Chondrocyte (in vitro differentiated cells): ENCODE results near the gene PXMP4. TPM values are rescaled to one million over a fixed set of nuclear protein-coding genes. Genes with fewer than 3 reads are reported as not detected.
"Not testable (repeated sequence)": the region's sequence is repeated elsewhere in the genome, so short reads cannot be mapped to it uniquely, and the experiment has no call there.

Source experiments
- DNase-seq: peaks from one replicate; pipeline ENCODE4 v3.0.0; 2021; ENCODE audit warnings: mixed read lengths, low spot score
- H3K27ac Mint-ChIP-seq: one replicate; pipeline ENCODE4 v1.8.0; 2021; ENCODE audit warnings: mild to moderate bottlenecking, moderate library complexity, mixed read lengths; ENCODE audit not compliant: unreplicated experiment
- H3K27me3 Mint-ChIP-seq: 2 replicates; pipeline ENCODE4 v1.8.0; 2021; ENCODE audit warnings: low read depth, mixed read lengths
- H3K36me3 Mint-ChIP-seq: 2 replicates; pipeline ENCODE4 v1.8.0; 2021; ENCODE audit warnings: low read depth, mixed read lengths
- H3K4me1 Mint-ChIP-seq: 2 replicates; pipeline ENCODE4 v1.8.0; 2021; ENCODE audit warnings: low read depth, mild to moderate bottlenecking, mixed read lengths
- H3K4me3 Mint-ChIP-seq: one replicate; pipeline ENCODE4 v1.8.0; 2021; ENCODE audit warnings: mild to moderate bottlenecking, moderate library complexity, mixed read lengths; ENCODE audit not compliant: unreplicated experiment
- H3K9me3 Mint-ChIP-seq: 2 replicates; pipeline ENCODE4 v1.8.0; 2021; ENCODE audit warnings: low read depth, mixed read lengths
- total RNA-seq: library from RNA; stranded (reverse); gene quantifications from 3 replicates; pipeline ENCODE4 v1.2.1, GENCODE V29; 2021
- TF ChIP-seq, protein P1 (sequence below): fragments of 200-600 bp; sonication (generic); IDR thresholded peaks from 2 replicates; pipeline ENCODE4 v1.5.0; 2021; ENCODE audit warnings: antibody characterized with exemption, mild to moderate bottlenecking, moderate library complexity

The PXMP4 gene
- total RNA-seq, 1 donor from 2014 or later: 6.4 TPM

- Mint-ChIP-seq H3K27me3 (no peaks in the 10 kb centered on the region), H3K36me3 (no peaks in the 10 kb centered on the region), H3K27ac (no peak overlapping the region), H3K4me1 (no peaks in the 10 kb centered on the region), H3K4me3 (no peak overlapping the region), H3K9me3 (no peaks in the 10 kb centered on the region)
- no peak for DNase-seq
- TF ChIP-seq, protein P1, sequence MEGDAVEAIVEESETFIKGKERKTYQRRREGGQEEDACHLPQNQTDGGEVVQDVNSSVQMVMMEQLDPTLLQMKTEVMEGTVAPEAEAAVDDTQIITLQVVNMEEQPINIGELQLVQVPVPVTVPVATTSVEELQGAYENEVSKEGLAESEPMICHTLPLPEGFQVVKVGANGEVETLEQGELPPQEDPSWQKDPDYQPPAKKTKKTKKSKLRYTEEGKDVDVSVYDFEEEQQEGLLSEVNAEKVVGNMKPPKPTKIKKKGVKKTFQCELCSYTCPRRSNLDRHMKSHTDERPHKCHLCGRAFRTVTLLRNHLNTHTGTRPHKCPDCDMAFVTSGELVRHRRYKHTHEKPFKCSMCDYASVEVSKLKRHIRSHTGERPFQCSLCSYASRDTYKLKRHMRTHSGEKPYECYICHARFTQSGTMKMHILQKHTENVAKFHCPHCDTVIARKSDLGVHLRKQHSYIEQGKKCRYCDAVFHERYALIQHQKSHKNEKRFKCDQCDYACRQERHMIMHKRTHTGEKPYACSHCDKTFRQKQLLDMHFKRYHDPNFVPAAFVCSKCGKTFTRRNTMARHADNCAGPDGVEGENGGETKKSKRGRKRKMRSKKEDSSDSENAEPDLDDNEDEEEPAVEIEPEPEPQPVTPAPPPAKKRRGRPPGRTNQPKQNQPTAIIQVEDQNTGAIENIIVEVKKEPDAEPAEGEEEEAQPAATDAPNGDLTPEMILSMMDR: no peak
Measured at GRCh38 chr20:33701629-33702450, 18.3 kb downstream of the PXMP4 start.

GRCh38 chr20:33700696-33701441 is 19.2 kb downstream of the PXMP4 start:
- not testable (repeated sequence) for H3K36me3 Mint-ChIP-seq, H3K27ac Mint-ChIP-seq, H3K4me3 Mint-ChIP-seq, H3K9me3 Mint-ChIP-seq, DNase-seq, H3K27me3 Mint-ChIP-seq, H3K4me1 Mint-ChIP-seq

GRCh38 chr20:33698966-33699365 is 21.1 kb downstream of the PXMP4 start:
- H3K27me3 Mint-ChIP-seq, DNase-seq, H3K9me3 Mint-ChIP-seq, H3K27ac Mint-ChIP-seq, H3K4me1 Mint-ChIP-seq, H3K36me3 Mint-ChIP-seq, H3K4me3 Mint-ChIP-seq: not testable (repeated sequence)

DNA sequence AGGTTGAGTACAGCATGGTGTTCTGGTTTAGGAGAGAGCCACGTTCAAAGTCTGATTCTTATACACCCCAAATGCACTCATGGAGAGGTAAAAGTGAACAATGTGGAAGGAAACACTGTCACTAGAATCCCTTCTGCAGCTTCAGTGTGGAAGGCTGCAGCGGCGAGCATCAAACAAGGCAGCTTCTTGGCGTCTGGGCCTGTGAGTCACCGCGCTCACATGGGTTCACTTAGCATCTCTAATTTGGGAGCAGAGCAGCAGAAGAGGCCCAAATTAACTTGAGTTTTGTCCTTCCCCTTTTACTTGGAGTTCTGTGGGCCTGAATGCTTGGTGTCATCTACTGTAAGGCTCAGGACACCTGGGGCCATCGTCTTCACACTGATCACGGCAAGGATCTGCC is 23.0 kb downstream of the PXMP4 start:
- TF ChIP-seq, protein P1: no peak
- Mint-ChIP-seq H3K4me1 (no peaks in the 10 kb centered on the region), H3K36me3 (no peaks in the 10 kb centered on the region), H3K27ac (no peak overlapping the region), H3K27me3 (no peaks in the 10 kb centered on the region), H3K4me3 (no peak overlapping the region), H3K9me3 (no peaks in the 10 kb centered on the region)
- no peak for DNase-seq

DNA sequence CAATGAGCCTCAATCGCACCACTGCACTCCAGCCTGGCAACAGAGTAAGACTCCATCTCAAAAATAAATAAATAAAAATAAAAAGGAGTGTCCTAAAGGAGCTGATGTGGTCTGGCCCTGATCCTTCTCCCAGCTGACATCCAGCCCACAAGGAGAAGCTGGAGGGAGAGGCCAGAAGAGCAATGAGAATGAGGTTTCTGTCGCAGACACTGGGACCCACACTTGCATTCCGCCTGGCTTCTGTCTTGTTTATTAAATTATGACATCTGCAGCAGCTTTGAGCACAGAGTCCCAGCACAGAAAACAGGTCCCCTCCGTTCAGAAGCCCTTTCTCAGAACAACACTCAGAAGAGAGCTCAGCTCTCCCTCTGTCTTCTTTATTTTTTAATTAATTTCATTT is 23.7 kb downstream of the PXMP4 start:
- no peak overlapping the region for H3K27ac Mint-ChIP-seq
- DNase-seq: no peak
- TF ChIP-seq, protein P1: no peak
- no peaks in the 10 kb centered on the region for H3K4me1 Mint-ChIP-seq
- no peaks in the 10 kb centered on the region for H3K9me3 Mint-ChIP-seq
- H3K27me3 Mint-ChIP-seq: no peaks in the 10 kb centered on the region
- no peak overlapping the region for H3K4me3 Mint-ChIP-seq
- no peaks in the 10 kb centered on the region for H3K36me3 Mint-ChIP-seq

DNA sequence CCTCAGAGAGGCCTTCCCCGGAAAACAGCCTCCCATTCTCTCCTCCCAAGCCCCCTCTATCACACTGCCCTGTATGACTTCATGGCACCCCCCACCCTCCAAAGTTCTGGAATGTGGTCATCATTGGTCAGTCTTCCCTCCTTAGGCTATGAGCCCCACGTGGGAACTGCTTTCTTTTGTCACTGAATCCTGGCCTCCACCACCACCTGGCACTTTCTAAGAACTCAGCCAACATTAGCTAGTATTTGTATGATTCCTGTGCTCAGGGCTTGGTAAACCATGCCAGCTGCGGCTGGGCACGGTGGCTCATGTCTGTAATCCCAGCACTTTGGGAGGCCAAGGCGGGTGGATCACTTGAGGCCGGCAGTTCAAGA is 25.5 kb downstream of the PXMP4 start:
- Mint-ChIP-seq H3K4me3 (no peak overlapping the region), H3K9me3 (no peaks in the 10 kb centered on the region), H3K27ac (no peak overlapping the region), H3K36me3 (no peaks in the 10 kb centered on the region), H3K4me1 (peaks cover 3% of the 10 kb centered on the region), H3K27me3 (no peaks in the 10 kb centered on the region)
- DNase-seq: no peak
- TF ChIP-seq, protein P1: no peak
